ENCODE data around the gene ATP6V0B.

- TF ChIP-seq ZNF764 (CRISPR knock-in tag; IDR thresholded peaks at IDR 0.05; ENCODE audit: low read depth): no peak
- no peak for TF ChIP-seq CREB5 (CRISPR knock-in tag; IDR thresholded peaks at IDR 0.05)
- TF ChIP-seq POLR2A (conservative IDR thresholded peaks at IDR 0.05): no peak
- no peak for TF ChIP-seq CTCF (IDR thresholded peaks at IDR 0.05 in 2 of 3, conservative IDR thresholded peaks at IDR 0.05 in 1 of 3; ENCODE audit: insufficient read depth in 2 of 3, low read depth in 1 of 3, low read length in 3 of 3)
- no peak for TF ChIP-seq SP2 (IDR thresholded peaks at IDR 0.05; ENCODE audit: extremely low read depth, low read depth, low read length, poor library complexity, severe bottlenecking)
- no peak for TF ChIP-seq ELF2 (CRISPR knock-in tag; IDR thresholded peaks at IDR 0.05)
- no peak for TF ChIP-seq HNRNPH1 (optimal IDR thresholded peaks at IDR 0.05; ENCODE audit: low read depth, low read length)
- no peak for TF ChIP-seq TEAD4 (IDR thresholded peaks at IDR 0.05; ENCODE audit: low read length)
- TF ChIP-seq TEAD4 (CRISPR knock-in tag; IDR thresholded peaks at IDR 0.05; ENCODE audit: borderline replicate concordance): no peak
- TF ChIP-seq POLR2AphosphoS2 (IDR thresholded peaks at IDR 0.05; ENCODE audit: low read length): no peak
- no peak for TF ChIP-seq ELK3 (CRISPR knock-in tag; IDR thresholded peaks at IDR 0.05)
- TF ChIP-seq ZBTB26 (CRISPR knock-in tag; IDR thresholded peaks at IDR 0.05): no peak
- TF ChIP-seq ARNT (IDR thresholded peaks at IDR 0.05): no peak
Observed at GRCh38 chr1:43994071-43994470, 19.3 kb downstream of the ATP6V0B start.

All from K562 (cell line).